GM12872 (cell line): ENCODE results near the gene NF1.

Experiments
- CTCF ChIP-seq: IDR thresholded peaks from 3 replicates; pipeline ENCODE4 v1.5.1; 2011; ENCODE audit warnings: low read depth, mild to moderate bottlenecking, low read length, moderate library complexity; ENCODE audit not compliant: insufficient read depth

Gene NF1

GRCh38 chr17:31401456-31402254 lies 306.9 kb downstream of the NF1 start:
- no peak for TF ChIP-seq CTCF

GRCh38 chr17:31404028-31404949 lies 309.5 kb downstream of the NF1 start:
- no peak for TF ChIP-seq CTCF

- no peak for TF ChIP-seq CTCF
These were observed 311.2 kb downstream of the NF1 start for GRCh38 chr17:31405890-31406371.

- no peak for TF ChIP-seq CTCF
These were observed 313.8 kb downstream of the NF1 start for GRCh38 chr17:31408586-31408985.

- TF ChIP-seq CTCF = no peak
These were observed 317.0 kb downstream of the NF1 start for GRCh38 chr17:31411707-31412285.

- no peak for TF ChIP-seq CTCF
These were observed 317.7 kb downstream of the NF1 start for GRCh38 chr17:31412511-31412910.

- no peak for TF ChIP-seq CTCF
These were observed 318.5 kb downstream of the NF1 start for GRCh38 chr17:31413081-31413799.
